ENCODE data around the gene CARD11. TPM values are rescaled to one million over a fixed set of nuclear protein-coding genes. Genes with fewer than 3 reads are reported as not detected.

The CARD11 gene
- total and polyA plus RNA-seq, 2 of the 13 experiments (the other 11 are each of a cell fraction or from before 2014, with no cell fraction given): 0.04 TPM; not detected in 1

- Histone ChIP-seq H3K27me3 (ENCODE audit: control insufficient read depth in 1 of 2, insufficient read depth in 2 of 2, low read length in 2 of 2) (peaks cover 3 to 24% of the 10 kb centered on the region in 2 experiments; a peak in 2 of 5 replicates), H3K9ac (ENCODE audit: insufficient read depth, low read depth, low read length) (no peak overlapping the region), H3K4me2 (ENCODE audit: low read depth, low read length) (no peak overlapping the region), H3K79me2 (ENCODE audit: insufficient read depth, low read length) (no peaks in the 10 kb centered on the region), H2AFZ (ENCODE audit: low read length) (no peak overlapping the region), H3K9me3 (ENCODE audit: low read length) (no peaks in the 10 kb centered on the region), H3K4me3 (replicated peaks in 1 of 3; ENCODE audit: insufficient read depth in 1 of 3, low read depth in 2 of 3, low read length in 3 of 3) (no peak overlapping the region), H3K4me1 (ENCODE audit: insufficient read depth, low read length) (0 out of 2 replicates have a peak, but pooled peaks cover 7% of the 10 kb centered on the region), H4K20me1 (ENCODE audit: insufficient read depth, low read length) (no peaks in the 10 kb centered on the region), H3K36me3 (replicated peaks in 1 of 2; ENCODE audit: control insufficient read depth in 1 of 2, insufficient read depth in 2 of 2, low read length in 2 of 2) (no peaks in the 10 kb centered on the region), H3K27ac (ENCODE audit: extremely low read length, insufficient read depth, low read length) (no peak overlapping the region)
- ChIA-PET POLR2A (no interaction called here), CTCF (ENCODE audit: low intra/inter-chr PET ratio, low total read pairs) (no interaction called here)
- FAIRE-seq (no peak), DNase-seq (ENCODE audit: low spot score) (no peak), ATAC-seq (no peak)
- in situ Hi-C loops (cut with HindIII; ENCODE audit: extremely low pct_ligation_motif_present, low pct_unique_long_range_greater_than_20kb): no loop called here
- intact Hi-C loops (cut with micrococcal nuclease; ENCODE audit: unreplicated experiment): no loop called here
- 68% methylated on average over 18 of the region's 18 CpGs for WGBS (ENCODE audit: low lambda C conversion rate)
- no peak for TF ChIP-seq KLF9 (CRISPR knock-in tag; IDR thresholded peaks at IDR 0.05; ENCODE audit: low read depth)
- no peak for TF ChIP-seq ZXDC (CRISPR knock-in tag; IDR thresholded peaks at IDR 0.05)
- no peak for TF ChIP-seq ARID2 (CRISPR knock-in tag; IDR thresholded peaks at IDR 0.05; ENCODE audit: borderline replicate concordance)
- no peak for TF ChIP-seq ZNF460 (CRISPR knock-in tag; IDR thresholded peaks at IDR 0.05; ENCODE audit: borderline replicate concordance)
- TF ChIP-seq LBX2 (CRISPR knock-in tag; IDR thresholded peaks at IDR 0.05; ENCODE audit: borderline replicate concordance): no peak
- no peak for TF ChIP-seq RBFOX2 (IDR thresholded peaks at IDR 0.05; ENCODE audit: low read depth, low read length)
- no peak for TF ChIP-seq ARNT (IDR thresholded peaks at IDR 0.05)
- TF ChIP-seq ZNF430 (CRISPR knock-in tag; IDR thresholded peaks at IDR 0.05): no peak
- no peak for TF ChIP-seq MTF2 (CRISPR knock-in tag; IDR thresholded peaks at IDR 0.05; ENCODE audit: borderline replicate concordance)
- TF ChIP-seq KAT8 (CRISPR knock-in tag; IDR thresholded peaks at IDR 0.05): no peak
- no peak for TF ChIP-seq ZFP91 (CRISPR knock-in tag; IDR thresholded peaks at IDR 0.05; ENCODE audit: borderline replicate concordance)
- TF ChIP-seq PHF21A (CRISPR knock-in tag; IDR thresholded peaks at IDR 0.05): no peak
- no peak for TF ChIP-seq ZNF691 (CRISPR knock-in tag; IDR thresholded peaks at IDR 0.05; ENCODE audit: borderline replicate concordance, low read depth)
- no peak for TF ChIP-seq ZNF354B (CRISPR knock-in tag; IDR thresholded peaks at IDR 0.05)
- no peak for TF ChIP-seq TCF7L2 (IDR thresholded peaks at IDR 0.05; ENCODE audit: low read depth, low read length)
- TF ChIP-seq ZNF670 (CRISPR knock-in tag; IDR thresholded peaks at IDR 0.05; ENCODE audit: borderline replicate concordance): no peak
- no TSS peak for BruUV-seq (replicated peaks)
Measured at GRCh38 chr7:2986561-2986960, 57.1 kb downstream of the CARD11 start.
